Activated CD8-positive, alpha-beta memory T cell treated with anti-CD3 and anti-CD28 coated beads for 36 hours (primary cell): ENCODE results near the gene CLCNKA. TPM values are rescaled to one million over a fixed set of nuclear protein-coding genes. Genes with fewer than 3 reads are reported as not detected.

Experiments
- CTCF ChIA-PET: fragments of 350-600 bp; sonication (Branson Sonifier 250); formaldehyde crosslinking; loops from one replicate; lab custom pipeline; 2021; ENCODE audit warnings: antibody characterized with exemption; lab: Charles Lee
- POLR2A ChIA-PET: fragments of 350-600 bp; sonication (Branson Sonifier 250); formaldehyde crosslinking; loops from one replicate; lab custom pipeline; 2021; ENCODE audit warnings: antibody characterized with exemption; lab: Charles Lee
- total RNA-seq, 2 experiments: library from RNA; stranded (reverse); gene quantifications; one replicate each; pipeline ENCODE4 v1.2.3, GENCODE V29; 2021

CLCNKA gene
- total RNA-seq, 2 experiments from 2014 or later, result not detected

DNA sequence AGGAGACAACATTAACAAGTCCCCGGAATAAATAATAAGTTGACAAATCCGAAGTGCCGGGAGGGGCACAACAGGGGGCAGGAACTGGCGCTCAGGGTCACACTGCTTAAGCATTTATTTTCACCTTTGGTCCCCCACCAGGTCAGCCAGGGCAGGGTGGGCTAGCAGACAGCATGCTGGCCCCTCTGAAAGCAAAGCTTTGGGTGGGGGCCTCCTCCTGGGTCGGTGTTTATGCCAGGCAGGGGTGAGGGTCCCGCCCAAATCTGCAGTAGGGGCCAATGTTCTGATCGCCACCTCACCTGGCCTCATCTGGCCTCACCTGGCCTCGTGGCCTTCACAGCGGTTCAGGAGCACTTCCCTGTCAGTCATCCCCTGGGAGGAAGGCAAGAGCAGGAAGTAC is 59.8 kb downstream of the CLCNKA start:
- CTCF ChIA-PET, result interaction anchor here (0.8 to 6.6 kb wide), 5 partner anchors 8 to 106 kb away, joined by 3 to 110 read pairs (median 3); partner anchors contain the start of gene FAM131C
- POLR2A ChIA-PET, result no interaction called here

DNA sequence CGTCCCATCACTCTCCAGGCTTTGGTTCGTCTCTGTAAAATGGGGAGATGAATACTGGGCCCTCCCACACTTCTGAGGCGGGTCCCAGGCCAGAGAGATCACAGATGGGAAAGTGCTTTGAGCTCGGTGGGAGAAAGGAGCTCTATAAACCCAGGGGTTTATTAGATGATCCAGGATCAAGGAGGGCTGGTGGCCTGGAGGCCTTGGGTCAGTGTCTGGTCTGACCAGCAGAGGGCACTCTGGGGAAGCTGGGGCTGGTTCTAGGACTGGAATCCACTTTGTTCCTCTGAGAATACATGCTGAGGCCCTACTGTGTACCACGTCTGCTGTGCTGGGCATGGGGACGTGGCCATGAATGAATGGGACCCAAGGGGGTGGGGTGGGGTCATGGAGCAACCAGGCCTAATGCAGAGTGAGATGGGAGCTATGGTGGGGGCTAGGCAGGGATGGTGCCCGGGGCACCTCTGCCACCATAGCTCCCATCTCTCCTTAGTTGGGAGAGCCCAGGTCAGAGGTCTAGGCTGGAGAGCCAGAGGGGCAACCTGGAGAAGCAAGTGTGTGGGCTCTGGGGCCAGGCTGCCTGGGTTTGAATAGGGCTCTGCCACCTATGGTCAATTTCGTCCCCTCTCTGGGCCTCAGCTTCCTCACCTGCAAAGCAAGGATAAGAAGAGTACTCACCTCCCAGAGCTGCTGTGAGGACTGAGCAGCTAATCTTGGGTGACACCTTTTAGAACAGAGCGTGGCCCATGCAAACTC is 60.6 kb downstream of the CLCNKA start:
- ChIA-PET POLR2A (no interaction called here), CTCF (interaction anchor here (0.8 to 6.6 kb wide), 13 partner anchors 9 to 162 kb away, joined by 3 to 110 read pairs (median 4); partner anchors contain the start of gene FAM131C)

DNA sequence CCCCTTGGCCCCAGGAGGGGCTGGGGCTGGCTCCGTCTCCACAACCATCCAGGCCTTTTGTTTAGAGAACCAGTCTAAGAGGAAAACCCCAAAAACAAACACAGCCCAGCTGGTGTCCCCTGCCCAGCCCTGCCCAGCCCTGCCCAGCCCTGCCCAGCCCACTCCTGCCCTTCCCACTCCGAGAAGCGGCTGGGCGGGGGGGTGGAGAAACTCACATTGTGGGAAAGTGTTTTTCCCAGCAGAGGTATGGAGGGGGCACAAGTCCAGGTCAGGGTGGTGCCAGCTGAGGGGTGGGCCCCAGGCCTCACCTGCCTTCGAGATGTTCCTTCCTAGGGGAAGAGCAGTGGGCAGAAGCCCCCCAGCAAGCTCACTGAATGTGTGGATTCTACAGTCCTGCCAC is 61.6 kb downstream of the CLCNKA start:
- ChIA-PET POLR2A (no interaction called here), CTCF (interaction anchor here (0.6 to 6.6 kb wide), 4 partner anchors 10 to 302 kb away, joined by 4 to 110 read pairs (median 6); partner anchors contain the start of gene FAM131C)

Other genes with a start within 250 kb of the CLCNKA start
- gene UQCRHL, start 214.4 kb upstream of the CLCNKA start, total RNA-seq, result 1 to 10 TPM; 1.6 to 2.0 TPM
- gene SPEN, start 174.3 kb upstream of the CLCNKA start, total RNA-seq, result 10 to 100 TPM; 60.8 to 63.1 TPM
- 10 to 100 TPM; 54.8 to 57.9 TPM for gene ZBTB17, start 45.9 kb upstream of the CLCNKA start, total RNA-seq
- gene SRARP, start 17.8 kb upstream of the CLCNKA start, total RNA-seq, result not detected
- gene HSPB7, start 4.0 kb upstream of the CLCNKA start, total RNA-seq, result not detected
- gene CLCNKB, start 21.7 kb downstream of the CLCNKA start, total RNA-seq, result not detected
- gene FAM131C, start 51.6 kb downstream of the CLCNKA start, total RNA-seq, result under 1 TPM; 0.15 to 0.19 TPM
- gene EPHA2, start 134.0 kb downstream of the CLCNKA start, total RNA-seq, result not detected
- 1 to 10 TPM; 5.7 to 6.0 TPM for gene ARHGEF19, start 190.6 kb downstream of the CLCNKA start, total RNA-seq
- 1 to 10 TPM; 2.6 to 3.2 TPM for gene CPLANE2, start 215.1 kb downstream of the CLCNKA start, total RNA-seq